HepG2 (cell line): ENCODE data around the gene AKT3. TPM values are rescaled to one million over a fixed set of nuclear protein-coding genes. Genes with fewer than 3 reads are reported as not detected.

ENCODE experiments used
- ATAC-seq: fragments of 200-7000 bp; cut with Tn5 transposase; 3 replicates; pipeline ENCODE4 v1.9.1; 2020; ENCODE audit warnings: mild to moderate bottlenecking, moderate library complexity
- BruUV-seq: library from RNA; stranded (reverse); fragments of 400-500 nt; replicated peaks from 2 replicates; lab custom pipeline; 2021; lab: Mats Ljungman, UMichigan
- CTCF ChIA-PET: fragments of 300-600 bp; formaldehyde crosslinking; extraction: SDS; loops from one replicate; lab custom pipeline; 2021; ENCODE audit warnings: low total read pairs, inconsistent platforms, low intra/inter-chr PET ratio; lab: Yijun Ruan, JAX
- POLR2A ChIA-PET: fragments of 350-600 bp; sonication (Branson Sonifier 250); formaldehyde crosslinking; loops from one replicate; lab custom pipeline; 2020; ENCODE audit warnings: antibody characterized with exemption, inconsistent platforms; lab: Yijun Ruan, JAX
- DNase-seq: peaks from one replicate; pipeline ENCODE4 v3.0.0-alpha.2; 2015; ENCODE audit warnings: low spot score
- FAIRE-seq: peaks from 3 replicates; lab custom pipeline; 2011; peaks lifted over from hg19 to GRCh38; lab: Jason Lieb, UNC
- H2AFZ ChIP-seq: one replicate; pipeline ENCODE4 v1.6.1; 2011; ENCODE audit warnings: low read length, inconsistent platforms
- H3K27ac ChIP-seq: fragments of 300-600 bp; 3 replicates; pipeline ENCODE4 v1.8.0; 2011; ENCODE audit warnings: mixed run types, mild to moderate bottlenecking, mixed read lengths, low read length, inconsistent platforms; ENCODE audit not compliant: insufficient read depth; ENCODE audit errors: extremely low read length
- H3K27me3 ChIP-seq, 2 experiments: fragments of 200-600 bp in 1 of 2; 2 replicates in 1 of 2; 3 replicates in 1 of 2; pipeline versions ENCODE4 v1.6.0 to v1.8.0; 2011; ENCODE audit warnings: low read length in 2 of 2, mild to moderate bottlenecking in 2 of 2, moderate library complexity in 2 of 2, inconsistent platforms in 1 of 2; ENCODE audit not compliant: insufficient read depth in 2 of 2, control insufficient read depth in 1 of 2
- H3K36me3 ChIP-seq, 2 experiments: fragments of 200-600 bp in 1 of 2; replicated peaks in 1 of 2; 2 replicates in 1 of 2; 3 replicates in 1 of 2; pipeline versions ENCODE4 v1.5.1 to v1.8.0; 2011; ENCODE audit warnings: low read length in 2 of 2, inconsistent platforms in 1 of 2; ENCODE audit not compliant: insufficient read depth in 2 of 2, control insufficient read depth in 1 of 2
- H3K4me1 ChIP-seq: 2 replicates; pipeline ENCODE4 v1.5.1; 2012; ENCODE audit warnings: low read length, inconsistent platforms; ENCODE audit not compliant: insufficient read depth
- H3K4me2 ChIP-seq: 2 replicates; pipeline ENCODE4 v1.6.0; 2011; ENCODE audit warnings: low read depth, low read length, inconsistent platforms
- H3K4me3 ChIP-seq, 3 experiments: fragments of 200-600 bp in 1 of 3; sonication (generic), shearing (Covaris generic) in 1 of 3; replicated peaks in 1 of 3; 2 replicates each; pipeline ENCODE4 v1.5.1; 2011 to 2016; ENCODE audit warnings: low read length in 3 of 3, inconsistent platforms in 2 of 3, low read depth in 2 of 3, mild to moderate bottlenecking in 2 of 3, control low read depth in 1 of 3, mixed read lengths in 1 of 3; ENCODE audit not compliant: insufficient read depth in 1 of 3
- H3K79me2 ChIP-seq: one replicate; pipeline ENCODE4 v1.6.1; 2011; ENCODE audit warnings: low read length, inconsistent platforms; ENCODE audit not compliant: insufficient read depth
- H3K9ac ChIP-seq: 2 replicates; pipeline ENCODE4 v1.6.0; 2011; ENCODE audit warnings: mild to moderate bottlenecking, low read depth, low read length, inconsistent platforms; ENCODE audit not compliant: insufficient read depth
- H3K9me3 ChIP-seq: 2 replicates; pipeline ENCODE4 v1.5.1; 2012; ENCODE audit warnings: mild to moderate bottlenecking, low read length
- H4K20me1 ChIP-seq: 2 replicates; pipeline ENCODE4 v1.6.0; 2011; ENCODE audit warnings: inconsistent platforms, mild to moderate bottlenecking, low read length, moderate library complexity; ENCODE audit not compliant: insufficient read depth
- ATM ChIP-seq: fragments of 450-650 bp; IDR thresholded peaks from 2 replicates; pipeline ENCODE4 v1.7.1; 2017; ENCODE audit warnings: mild to moderate bottlenecking, borderline replicate concordance
- BRF2 ChIP-seq: sonication (generic); formaldehyde crosslinking; IDR thresholded peaks from 2 replicates; pipeline ENCODE4 v1.8.1; 2022; ENCODE audit warnings: mild to moderate bottlenecking, missing genetic modification reagents
- EEA1 ChIP-seq: sonication (generic); formaldehyde crosslinking; IDR thresholded peaks from 2 replicates; pipeline ENCODE4 v1.5.1; 2020; ENCODE audit warnings: mild to moderate bottlenecking, missing genetic modification reagents, borderline replicate concordance
- FOXA1 ChIP-seq, 2 experiments: fragments of 450-650 bp in 1 of 2; sonication (generic) in 1 of 2; formaldehyde crosslinking in 1 of 2; IDR thresholded peaks; 2 replicates each; pipeline versions ENCODE4 v1.4.0 to v1.6.1; 2016 to 2020; ENCODE audit warnings: missing genetic modification reagents in 1 of 2
- FOXK2 ChIP-seq: fragments of 450-650 bp; IDR thresholded peaks from 2 replicates; pipeline ENCODE4 v1.6.1; 2016
- HOXA7 ChIP-seq: sonication (generic); formaldehyde crosslinking; IDR thresholded peaks from 2 replicates; pipeline ENCODE4 v1.8.1; 2022; ENCODE audit warnings: mild to moderate bottlenecking, missing genetic modification reagents, moderate library complexity
- KDM6A ChIP-seq: IDR thresholded peaks from 2 replicates; pipeline ENCODE4 v1.6.1; 2016; ENCODE audit warnings: low read depth
- KLF16 ChIP-seq, 2 experiments: sonication (generic) in 1 of 2; formaldehyde crosslinking in 1 of 2; IDR thresholded peaks; 2 replicates each; pipeline versions ENCODE4 v1.6.1 to v1.8.0; 2016 to 2023; ENCODE audit warnings: missing genetic modification reagents in 2 of 2, missing compliant biosample characterization in 1 of 2
- MYPOP ChIP-seq: sonication (generic); formaldehyde crosslinking; IDR thresholded peaks from 2 replicates; pipeline ENCODE4 v1.8.1; 2023; ENCODE audit warnings: mild to moderate bottlenecking, moderate library complexity, missing genetic modification reagents
- NRL ChIP-seq: sonication (generic); formaldehyde crosslinking; IDR thresholded peaks from 2 replicates; pipeline ENCODE4 v1.5.0; 2020; ENCODE audit warnings: missing genetic modification reagents, mild to moderate bottlenecking, moderate library complexity, borderline replicate concordance
- PREB ChIP-seq: sonication (generic); formaldehyde crosslinking; IDR thresholded peaks from 2 replicates; pipeline ENCODE4 v1.4.0; 2020; ENCODE audit warnings: missing genetic modification reagents
- RBM22 ChIP-seq: fragments of 200-400 bp; formaldehyde crosslinking; optimal IDR thresholded peaks from 2 replicates; pipeline ENCODE3; 2017; ENCODE audit warnings: mild to moderate bottlenecking, low read length, moderate library complexity
- XBP1 ChIP-seq: sonication (generic); formaldehyde crosslinking; IDR thresholded peaks from 2 replicates; pipeline ENCODE4 v1.5.0; 2020; ENCODE audit warnings: missing genetic modification reagents
- ZNF660 ChIP-seq: sonication (generic); formaldehyde crosslinking; IDR thresholded peaks from 2 replicates; pipeline ENCODE4 v1.5.1; 2020; ENCODE audit warnings: mild to moderate bottlenecking, low read depth, missing genetic modification reagents, borderline replicate concordance
- WGBS: methylation state at CpG from one replicate; pipeline ENCODE4 v1.1.6; 2017; ENCODE audit warnings: low lambda C conversion rate; 5-methylcytosine and 5-hydroxymethylcytosine counted together
- in situ Hi-C: cut with HindIII; loops from 2 replicates; pipeline ENCODE4 v1.10.0; 2017; ENCODE audit warnings: low pct_unique_long_range_greater_than_20kb; ENCODE audit not compliant: extremely low pct_ligation_motif_present
- intact Hi-C: fragments of 100-400 bp; cut with micrococcal nuclease; formaldehyde crosslinking; loops from one replicate; pipeline ENCODE4 v1.10.0; 2022; ENCODE audit not compliant: unreplicated experiment
- polyA plus RNA-seq, 8 experiments: library from polyadenylated mRNA; depleted of rRNA in 3 of 8; stranded (reverse) in 7 of 8; unstranded in 1 of 8; fragments of >200 nt; fragmentation: Illumina TruSeq in 4 of 8; extraction: Trizol in 4 of 8; gene quantifications; 2 replicates each; pipeline versions ENCODE4 v1.2.1 to v1.2.3, GENCODE V29; 2011 to 2016; ENCODE audit warnings: low read depth in 4 of 8, missing spikeins in 1 of 8, mixed read lengths in 1 of 8; ENCODE audit not compliant: insufficient read depth in 1 of 8
- total RNA-seq, 5 experiments: library from RNA; depleted of rRNA; stranded (reverse); fragments of >200 nt; fragmentation: Illumina TruSeq; extraction: Trizol; gene quantifications; 2 replicates each; pipeline ENCODE4 v1.2.3, GENCODE V29; 2016; ENCODE audit warnings: low read depth in 1 of 5
- TF ChIP-seq, protein P1 (sequence below): sonication (generic); formaldehyde crosslinking; IDR thresholded peaks from 2 replicates; pipeline ENCODE4 v1.5.1; 2020; ENCODE audit warnings: missing genetic modification reagents, mild to moderate bottlenecking, borderline replicate concordance

The AKT3 gene
- total and polyA plus RNA-seq, 2 of the 13 experiments (the other 11 are each of a cell fraction or from before 2014, with no cell fraction given) = 0.07 TPM

DNA sequence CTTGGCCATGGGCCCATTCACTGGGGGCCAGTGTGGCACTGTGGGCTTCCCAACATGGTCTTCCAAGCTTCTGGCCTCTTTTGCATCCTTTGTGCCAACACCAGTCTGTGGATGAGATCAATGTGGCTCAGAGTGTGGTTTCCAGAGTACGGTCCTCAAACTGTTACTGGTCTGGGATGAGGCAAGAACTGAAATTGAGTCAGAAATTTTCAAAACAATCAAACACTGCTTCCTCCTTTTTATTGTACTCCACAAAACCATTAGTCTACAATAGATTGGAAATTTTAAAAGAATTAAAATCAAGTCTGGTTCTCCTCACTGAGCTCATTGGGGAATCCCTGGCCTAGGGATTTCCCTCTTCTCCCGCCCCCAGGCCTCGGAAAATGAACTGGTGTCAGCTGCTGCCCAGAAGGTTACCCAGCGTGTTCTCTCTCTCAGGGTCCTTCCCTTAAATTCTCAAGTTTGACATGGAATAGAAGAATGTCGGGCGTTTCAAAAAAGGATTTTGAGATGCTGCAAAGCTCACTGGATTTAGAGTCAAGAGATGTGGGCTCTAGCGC, 372.2 kb downstream of the AKT3 start:
- H3K9ac ChIP-seq = no peak overlapping the region
- H3K27ac ChIP-seq = no peak overlapping the region
- BruUV-seq = no TSS peak
- no peaks in the 10 kb centered on the region for H3K4me1 ChIP-seq
- DNase-seq = no peak
- no peaks in the 10 kb centered on the region for H3K79me2 ChIP-seq
- no peaks in the 10 kb centered on the region for H3K9me3 ChIP-seq
- CTCF ChIA-PET = no interaction called here
- no peaks in the 10 kb centered on the region for H4K20me1 ChIP-seq
- no peak for ATAC-seq
- intact Hi-C loops = no loop called here
- TF ChIP-seq, protein P1, sequence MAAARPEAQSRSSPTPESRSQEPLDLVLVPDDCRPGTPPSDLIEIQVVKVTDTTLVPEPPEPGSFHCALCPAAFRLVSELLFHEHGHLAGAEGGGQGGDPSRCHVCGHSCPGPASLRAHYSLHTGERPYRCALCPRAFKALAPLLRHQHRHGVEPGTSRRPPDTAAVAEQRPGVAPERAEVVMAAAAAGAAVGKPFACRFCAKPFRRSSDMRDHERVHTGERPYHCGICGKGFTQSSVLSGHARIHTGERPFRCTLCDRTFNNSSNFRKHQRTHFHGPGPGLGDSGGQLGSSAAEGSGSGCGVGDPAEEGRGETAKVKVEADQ (CRISPR knock-in tag) = no peak
- TF ChIP-seq HOXA7 (CRISPR knock-in tag) (no peak), FOXK2 (no peak), RBM22 (no peak), XBP1 (CRISPR knock-in tag) (no peak), KDM6A (CRISPR knock-in tag) (no peak), KLF16 (CRISPR knock-in tag; IDR thresholded peaks at IDR 0.05) (no peak), BRF2 (no peak), MYPOP (CRISPR knock-in tag) (no peak), FOXA1 (IDR thresholded peaks at IDR 0.05) (no peak), FOXA1 (CRISPR knock-in tag; IDR thresholded peaks at IDR 0.05) (no peak), PREB (CRISPR knock-in tag) (no peak), EEA1 (no peak), ZNF660 (no peak), ATM (no peak), NRL (CRISPR knock-in tag) (no peak)
- H3K4me2 ChIP-seq = no peak overlapping the region
- no peak overlapping the region for H2AFZ ChIP-seq
- no peak for FAIRE-seq
- H3K27me3 ChIP-seq = no peaks in the 10 kb centered on the region
- POLR2A ChIA-PET = no interaction called here
- no peak overlapping the region for H3K4me3 ChIP-seq
- H3K36me3 ChIP-seq = no peaks in the 10 kb centered on the region
- in situ Hi-C loops = no loop called here
- WGBS = 96% methylated on average over 7 of the region's 7 CpGs
